Esophagus muscularis mucosa (tissue), 3 donors: ENCODE results near the gene PDS5B.

Experiments
- CTCF ChIP-seq, 3 experiments: fragments of 200-600 bp in 2 of 3; fragments of 450-650 bp in 1 of 3; sonication (generic) in 2 of 3; IDR thresholded peaks; one replicate each; pipeline ENCODE4 v1.5.1; 2017 to 2019; ENCODE audit warnings: antibody characterized with exemption in 3 of 3, mild to moderate bottlenecking in 2 of 3, moderate library complexity in 1 of 3
- EP300 ChIP-seq: sonication (generic); formaldehyde crosslinking; IDR thresholded peaks from one replicate; pipeline ENCODE4 v1.6.1; 2017; ENCODE audit warnings: antibody characterized with exemption

GRCh38 chr13:32796754-32797153, 210.5 kb downstream of the PDS5B start:
- TF ChIP-seq CTCF (IDR thresholded peaks at IDR 0.05), result no peak
- no peak for TF ChIP-seq EP300
